ENCODE data around the gene XRCC6. TPM values are rescaled to one million over a fixed set of nuclear protein-coding genes. Genes with fewer than 3 reads are reported as not detected.

Gene XRCC6
- total and polyA plus RNA-seq, 2 of the 13 experiments (the other 11 are each of a cell fraction or from before 2014, with no cell fraction given) = 124 to 625 TPM

- Histone ChIP-seq H3K79me2 (ENCODE audit: insufficient read depth, low read length) (no peaks in the 10 kb centered on the region), H3K27me3 (ENCODE audit: control insufficient read depth in 1 of 2, insufficient read depth in 2 of 2, low read length in 2 of 2) (no peaks in the 10 kb centered on the region), H3K4me2 (ENCODE audit: low read depth, low read length) (no peak overlapping the region), H3K4me1 (ENCODE audit: insufficient read depth, low read length) (peaks cover 28% of the 10 kb centered on the region), H2AFZ (ENCODE audit: low read length) (no peak overlapping the region), H4K20me1 (ENCODE audit: insufficient read depth, low read length) (no peaks in the 10 kb centered on the region), H3K36me3 (replicated peaks in 1 of 2; ENCODE audit: control insufficient read depth in 1 of 2, insufficient read depth in 2 of 2, low read length in 2 of 2) (peaks cover 7 to 19% of the 10 kb centered on the region in 2 experiments; a peak in 4 of 5 replicates), H3K27ac (ENCODE audit: extremely low read length, insufficient read depth, low read length) (no peak overlapping the region), H3K4me3 (replicated peaks in 1 of 3; ENCODE audit: insufficient read depth in 1 of 3, low read depth in 2 of 3, low read length in 3 of 3) (no peak overlapping the region), H3K9me3 (ENCODE audit: low read length) (no peaks in the 10 kb centered on the region), H3K9ac (ENCODE audit: insufficient read depth, low read depth, low read length) (no peak overlapping the region)
- DNase-seq (ENCODE audit: low spot score) (no peak), ATAC-seq (no peak), FAIRE-seq (no peak)
- 100% methylated on average over 2 of the region's 15 CpGs for WGBS (ENCODE audit: low lambda C conversion rate)
- ChIA-PET CTCF (ENCODE audit: low intra/inter-chr PET ratio, low total read pairs) (interaction anchor here (1.2 to 3.7 kb wide), 4 partner anchors 21 to 42 kb away, joined by 3 to 77 read pairs (median 18); partner anchors contain the start of gene POLR3H), POLR2A (interaction anchor here (0.7 kb wide), 1 partner anchor 45 kb away, joined by 3 read pairs; the partner anchor contains the start of genes DESI1 and XRCC6)
- no TSS peak for BruUV-seq (replicated peaks)
- in situ Hi-C loops (cut with HindIII; ENCODE audit: extremely low pct_ligation_motif_present, low pct_unique_long_range_greater_than_20kb) = no loop called here
- TF ChIP-seq AGO2 (optimal IDR thresholded peaks at IDR 0.05; ENCODE audit: low read depth, low read length) = peak; percentile 21
- no peak for TF ChIP-seq ISX (CRISPR knock-in tag; conservative IDR thresholded peaks at IDR 0.05)
- no peak for TF ChIP-seq EED (CRISPR knock-in tag; IDR thresholded peaks at IDR 0.05)
- no peak for TF ChIP-seq STAT5B (CRISPR knock-in tag; IDR thresholded peaks at IDR 0.05)
- TF ChIP-seq SYNCRIP (IDR thresholded peaks at IDR 0.05; ENCODE audit: insufficient read depth, low read depth, low read length) = no peak
- TF ChIP-seq RFXAP (CRISPR knock-in tag; IDR thresholded peaks at IDR 0.05; ENCODE audit: borderline replicate concordance) = no peak
- no peak for TF ChIP-seq ZNF10 (CRISPR knock-in tag; IDR thresholded peaks at IDR 0.05; ENCODE audit: borderline replicate concordance, low read depth)
- TF ChIP-seq ZFP90 (CRISPR knock-in tag; IDR thresholded peaks at IDR 0.05; ENCODE audit: borderline replicate concordance) = no peak
- TF ChIP-seq ZNF713 (CRISPR knock-in tag; IDR thresholded peaks at IDR 0.05) = no peak
- 0 out of 2 replicates have a peak, but pooled peaks have one; percentile 50 for TF ChIP-seq POLR2AphosphoS2 (IDR thresholded peaks at IDR 0.05; ENCODE audit: low read depth, low read length)
- TF ChIP-seq KDM5A (IDR thresholded peaks at IDR 0.05; ENCODE audit: borderline replicate concordance, low read length) = no peak
- intact Hi-C loops (cut with micrococcal nuclease; ENCODE audit: unreplicated experiment) = no loop called here
Measured at GRCh38 chr22:41575533-41575932, 45.6 kb upstream of the XRCC6 start.
